H1 (cell line): ENCODE data around the gene GBF1. TPM values are rescaled to one million over a fixed set of nuclear protein-coding genes. Genes with fewer than 3 reads are reported as not detected.

Experiments used
- CTCF ChIA-PET: fragments of 300-600 bp; sonication (Branson Sonifier 250); formaldehyde crosslinking; loops from one replicate; lab custom pipeline; 2021; ENCODE audit not compliant: partially characterized antibody; lab: Charles Lee
- POLR2A ChIA-PET: fragments of 300-600 bp; sonication (Branson Sonifier 250); formaldehyde crosslinking; loops from one replicate; lab custom pipeline; 2021; ENCODE audit warnings: inconsistent platforms; ENCODE audit not compliant: partially characterized antibody; lab: Charles Lee
- DNase-seq, 2 experiments: peaks; one replicate each; pipeline versions ENCODE4 v3.0.0 to v3.0.0-alpha.2; 2010 to 2022; ENCODE audit warnings: low spot score in 2 of 2, low read depth in 1 of 2, mixed read lengths in 1 of 2
- FAIRE-seq: peaks from 2 replicates; lab custom pipeline; 2011; peaks lifted over from hg19 to GRCh38; lab: Jason Lieb, UNC
- H2AFZ ChIP-seq: 2 replicates; pipeline ENCODE4 v1.8.1; 2012; ENCODE audit warnings: low read length, inconsistent platforms
- H2AK5ac ChIP-seq: 2 replicates; pipeline ENCODE4 v1.6.1; 2013; ENCODE audit warnings: low read depth, low read length
- H2BK120ac ChIP-seq: replicated peaks from 2 replicates; pipeline ENCODE3; 2013; ENCODE audit warnings: low read depth, low read length, inconsistent platforms
- H2BK12ac ChIP-seq: 2 replicates; pipeline ENCODE4 v1.6.1; 2013; ENCODE audit warnings: low read depth, low read length
- H2BK15ac ChIP-seq: 2 replicates; pipeline ENCODE4 v1.6.1; 2013; ENCODE audit warnings: low read length
- H2BK20ac ChIP-seq: 2 replicates; pipeline ENCODE4 v1.6.1; 2013; ENCODE audit warnings: low read length
- H2BK5ac ChIP-seq: 2 replicates; pipeline ENCODE4 v1.6.1; 2013; ENCODE audit warnings: low read depth, low read length
- H3K14ac ChIP-seq: 2 replicates; pipeline ENCODE4 v1.6.1; 2013; ENCODE audit warnings: inconsistent platforms; ENCODE audit not compliant: insufficient read length
- H3K18ac ChIP-seq: 2 replicates; pipeline ENCODE4 v1.6.1; 2013; ENCODE audit warnings: low read length; ENCODE audit errors: extremely low read depth
- H3K23ac ChIP-seq: 2 replicates; pipeline ENCODE4 v1.6.1; 2013; ENCODE audit warnings: inconsistent platforms; ENCODE audit not compliant: insufficient read length
- H3K23me2 ChIP-seq: 2 replicates; pipeline ENCODE4 v1.6.1; 2013; ENCODE audit warnings: low read depth, low read length
- H3K27ac ChIP-seq: 2 replicates; pipeline ENCODE4 v1.6.1; 2011; ENCODE audit warnings: low read depth, low read length, inconsistent platforms
- H3K27me3 ChIP-seq, 4 experiments: replicated peaks in 1 of 4; 1 replicate in 1 of 4; 2 replicates in 3 of 4; pipeline versions ENCODE4 v1.6.1 to v1.8.1; 2011 to 2013; ENCODE audit warnings: low read length in 3 of 4, mild to moderate bottlenecking in 3 of 4, inconsistent platforms in 2 of 4, mixed read lengths in 2 of 4, moderate library complexity in 1 of 4; ENCODE audit not compliant: control insufficient read depth in 3 of 4, insufficient read depth in 3 of 4; ENCODE audit errors: extremely low read depth in 1 of 4
- H3K36me3 ChIP-seq, 4 experiments: 2 replicates each; pipeline versions ENCODE4 v1.6.1 to v1.8.1; 2011 to 2013; ENCODE audit warnings: mild to moderate bottlenecking in 4 of 4, low read length in 3 of 4, moderate library complexity in 2 of 4, control low read depth in 1 of 4, inconsistent platforms in 1 of 4; ENCODE audit not compliant: insufficient read depth in 4 of 4, control insufficient read depth in 2 of 4
- H3K4ac ChIP-seq: replicated peaks from 2 replicates; pipeline ENCODE3; 2013; ENCODE audit warnings: low read length, low read depth, mixed read lengths, inconsistent platforms; ENCODE audit not compliant: insufficient read length
- H3K4me1 ChIP-seq, 4 experiments: replicated peaks in 1 of 4; 1 replicate in 1 of 4; 2 replicates in 3 of 4; pipeline versions ENCODE4 v1.6.1 to v1.8.1; 2011 to 2013; ENCODE audit warnings: low read length in 3 of 4, inconsistent platforms in 2 of 4, mixed read lengths in 1 of 4; ENCODE audit not compliant: insufficient read depth in 4 of 4, control insufficient read depth in 3 of 4
- H3K4me2 ChIP-seq, 2 experiments: 2 replicates each; pipeline versions ENCODE4 v1.6.1 to v1.8.1; 2011 to 2013; ENCODE audit warnings: low read depth in 2 of 2, low read length in 2 of 2, control low read depth in 1 of 2, inconsistent platforms in 1 of 2, mild to moderate bottlenecking in 1 of 2; ENCODE audit not compliant: insufficient read depth in 1 of 2
- H3K4me3 ChIP-seq, 4 experiments: fragments of 200-600, 300-600 bp in 1 of 4; sonication (generic), shearing (Covaris generic), sonication (Bioruptor Twin) in 1 of 4; 2 replicates each; pipeline versions ENCODE4 v1.5.1 to v1.8.1; 2011 to 2016; ENCODE audit warnings: low read length in 4 of 4, low read depth in 3 of 4, control low read depth in 2 of 4, inconsistent platforms in 2 of 4, mild to moderate bottlenecking in 2 of 4, mixed read lengths in 1 of 4, moderate library complexity in 1 of 4; ENCODE audit not compliant: insufficient read depth in 2 of 4; ENCODE audit errors: extremely low read depth in 1 of 4
- H3K56ac ChIP-seq: replicated peaks from 2 replicates; pipeline ENCODE3; 2013; ENCODE audit warnings: low read depth, mild to moderate bottlenecking, mixed read lengths, low read length, inconsistent platforms; ENCODE audit not compliant: insufficient read length
- H3K79me1 ChIP-seq: 2 replicates; pipeline ENCODE4 v1.6.1; 2013; ENCODE audit warnings: low read depth, low read length, control low read depth
- H3K79me2 ChIP-seq, 2 experiments: 2 replicates each; pipeline versions ENCODE4 v1.6.1 to v1.8.1; 2012 to 2013; ENCODE audit warnings: low read length in 2 of 2, mild to moderate bottlenecking in 2 of 2, inconsistent platforms in 1 of 2; ENCODE audit not compliant: insufficient read depth in 2 of 2, control insufficient read depth in 1 of 2
- H3K9ac ChIP-seq, 4 experiments: replicated peaks in 1 of 4; 1 replicate in 1 of 4; 2 replicates in 3 of 4; pipeline versions ENCODE4 v1.6.1 to v1.8.1; 2011 to 2013; ENCODE audit warnings: low read depth in 3 of 4, low read length in 3 of 4, control low read depth in 2 of 4, mild to moderate bottlenecking in 2 of 4, moderate library complexity in 2 of 4, inconsistent platforms in 1 of 4; ENCODE audit errors: extremely low read depth in 1 of 4
- H3K9me3 ChIP-seq, 2 experiments: 2 replicates each; pipeline versions ENCODE4 v1.6.1 to v1.8.1; 2012 to 2013; ENCODE audit warnings: mild to moderate bottlenecking in 2 of 2, moderate library complexity in 2 of 2, control low read depth in 1 of 2, inconsistent platforms in 1 of 2, low read depth in 1 of 2, low read length in 1 of 2, mixed read lengths in 1 of 2; ENCODE audit not compliant: insufficient read depth in 2 of 2
- H4K20me1 ChIP-seq, 2 experiments: replicated peaks in 1 of 2; 2 replicates each; pipeline versions ENCODE3 to v1.8.1; 2011 to 2013; ENCODE audit warnings: inconsistent platforms in 2 of 2, low read length in 2 of 2, mild to moderate bottlenecking in 1 of 2; ENCODE audit not compliant: insufficient read depth in 2 of 2, control insufficient read depth in 1 of 2
- H4K5ac ChIP-seq: 2 replicates; pipeline ENCODE4 v1.6.1; 2013; ENCODE audit warnings: low read length, low read depth, mixed read lengths, inconsistent platforms; ENCODE audit not compliant: insufficient read length
- H4K8ac ChIP-seq: 2 replicates; pipeline ENCODE4 v1.8.0; 2013; ENCODE audit warnings: mild to moderate bottlenecking, moderate library complexity, low read length, inconsistent platforms; ENCODE audit not compliant: insufficient read depth; ENCODE audit errors: extremely low read depth
- H4K91ac ChIP-seq: replicated peaks from 2 replicates; pipeline ENCODE3; 2013; ENCODE audit warnings: low read length, mixed read lengths, inconsistent platforms; ENCODE audit not compliant: insufficient read length
- ASH2L ChIP-seq: fragments of 200-600, 300-600 bp; sonication (generic); IDR thresholded peaks from one replicate; pipeline ENCODE4 v1.7.1; 2017; ENCODE audit warnings: low read length
- CBX8 ChIP-seq: fragments of 300-800, 300-1000 bp; sonication (generic); IDR thresholded peaks from 2 replicates; pipeline ENCODE4 v1.7.1; 2016; ENCODE audit warnings: low read depth, low read length, borderline replicate concordance
- CHD1 ChIP-seq: IDR thresholded peaks from 2 replicates; pipeline ENCODE4 v1.6.1; 2012; ENCODE audit warnings: low read depth, low read length, improper control_type of control experiment
- HDAC6 ChIP-seq: IDR thresholded peaks from one replicate; pipeline ENCODE4 v1.7.1; 2012; ENCODE audit warnings: low read depth, mild to moderate bottlenecking, inconsistent platforms, low read length, moderate library complexity
- JUN ChIP-seq: IDR thresholded peaks from 2 replicates; pipeline ENCODE4 v1.6.1; 2011; ENCODE audit warnings: low read depth, mild to moderate bottlenecking, improper control_type of control experiment, low read length
- JUND ChIP-seq: IDR thresholded peaks from 2 replicates; pipeline ENCODE4 v1.6.1; 2011; ENCODE audit warnings: mild to moderate bottlenecking, improper control_type of control experiment, low read length
- KDM1A ChIP-seq: fragments of 200-600, 300-600 bp; sonication (generic); IDR thresholded peaks from 2 replicates; pipeline ENCODE4 v1.7.1; 2016; ENCODE audit warnings: mild to moderate bottlenecking, low read length, borderline replicate concordance
- KDM5A ChIP-seq: fragments of 200-600 bp; IDR thresholded peaks from 2 replicates; pipeline ENCODE4 v1.7.1; 2012; ENCODE audit warnings: mild to moderate bottlenecking, low read length, inconsistent platforms, mixed read lengths
- RXRA ChIP-seq: IDR thresholded peaks from 2 replicates; pipeline ENCODE4 v1.6.1; 2011; ENCODE audit warnings: low read depth, mild to moderate bottlenecking, low read length, moderate library complexity; ENCODE audit not compliant: insufficient read depth
- SRF ChIP-seq: IDR thresholded peaks from 2 replicates; pipeline ENCODE4 v1.6.1; 2011; ENCODE audit warnings: mild to moderate bottlenecking, low read depth, low read length, moderate library complexity
- WGBS, 2 experiments: shearing (Covaris generic) in 1 of 2; methylation state at CpG; one replicate each; pipeline versions ENCODE4 v1.1.6 to v1.1.7; 2013 to 2015; ENCODE audit warnings: low lambda C conversion rate in 2 of 2, mixed read lengths in 2 of 2, inconsistent platforms in 1 of 2, low coverage in 1 of 2, missing lambda C conversion rate in 1 of 2; ENCODE audit not compliant: insufficient replicate concordance in 2 of 2, insufficient coverage in 1 of 2, insufficient read length in 1 of 2; ENCODE audit errors: extremely low coverage in 1 of 2, missing lambda C conversion rate in 1 of 2; 5-methylcytosine and 5-hydroxymethylcytosine counted together
- polyA plus RNA-seq, 7 experiments: library from polyadenylated mRNA; depleted of rRNA in 3 of 7; stranded (reverse) in 5 of 7; unstranded in 2 of 7; fragments of >200 nt in 5 of 7; fragments of 200-250 nt in 2 of 7; gene quantifications; 1 replicate in 5 of 7; 2 replicates in 1 of 7; 4 replicates in 1 of 7; pipeline versions ENCODE4 v1.2.1 to v1.2.3, GENCODE V29; 2011 to 2013; ENCODE audit warnings: missing spikeins in 2 of 7, mixed read lengths in 2 of 7
- total RNA-seq: library from RNA; stranded (reverse); fragmentation: NEBNext Ultra II Directional; extraction: Animal tissue kit (Norgen Biotek cat#: 25700); gene quantifications from 2 replicates; pipeline ENCODE4 v1.2.1, GENCODE V29; 2021
- TF ChIP-seq, protein P1 (sequence below): IDR thresholded peaks from 2 replicates; pipeline ENCODE4 v1.6.1; 2011; ENCODE audit warnings: low read depth, mild to moderate bottlenecking, low read length; ENCODE audit not compliant: insufficient read depth

GBF1 gene
- total and polyA plus RNA-seq, 2 of the 8 experiments (the other 6 are each of a cell fraction or from before 2014, with no cell fraction given) = 11.0 to 25.5 TPM

GRCh38 chr10:102397222-102398171 is 152.2 kb downstream of the GBF1 start:
- Histone ChIP-seq H3K79me1 (no peaks in the 10 kb centered on the region), H4K5ac (no peak overlapping the region), H3K36me3 (peaks cover 2 to 13% (median 8%) of the 10 kb centered on the region in 4 experiments; a peak in 6 of 8 replicates), H3K23ac (no peak overlapping the region), H3K4ac (no peak overlapping the region), H3K9ac (no peak overlapping the region), H2AFZ (no peak overlapping the region), H2BK15ac (no peak overlapping the region), H3K4me2 (no peak overlapping the region; a peak in 1 of 4 replicates), H3K18ac (no peak overlapping the region), H2BK5ac (no peak overlapping the region), H4K91ac (no peak overlapping the region), H4K8ac (no peak overlapping the region), H4K20me1 (peaks cover 6 to 12% of the 10 kb centered on the region in 2 experiments), H2AK5ac (no peak overlapping the region), H2BK120ac (no peak overlapping the region), H3K27me3 (peaks cover 0 to 23% (median 18%) of the 10 kb centered on the region in 4 experiments; a peak in 6 of 7 replicates), H3K9me3 (no peaks in the 10 kb centered on the region), H3K4me1 (peaks cover 0 to 21% (median 14%) of the 10 kb centered on the region in 4 experiments; a peak in 6 of 7 replicates), H3K23me2 (peaks cover 13% of the 10 kb centered on the region), H3K27ac (no peak overlapping the region), H3K56ac (no peak overlapping the region), H2BK20ac (no peak overlapping the region), H3K79me2 (no peaks in the 10 kb centered on the region), H3K4me3 (no peak overlapping the region), H3K14ac (no peak overlapping the region), H2BK12ac (no peak overlapping the region)
- DNase-seq (no peak), FAIRE-seq (no peak)
- 94% methylated on average over 14 of the region's 14 CpGs; no CpG with 5 or more reads in 1 of the 2 experiments for WGBS, 2 experiments
- CTCF ChIA-PET = interaction anchor here (0.9 to 16.4 kb wide), 20 partner anchors 7 to 265 kb away, joined by 3 to 357 read pairs (median 6); partner anchors contain the start of genes C10orf95, CUEDC2, ELOVL3 and FBXL15
- POLR2A ChIA-PET = interaction anchor here (0.8 to 6.1 kb wide), 7 partner anchors 8 to 265 kb away, joined by 3 to 38 read pairs (median 6); partner anchors contain the start of genes CUEDC2 and FBXL15
- no peak for TF ChIP-seq JUN
- no peak for TF ChIP-seq CBX8
- no peak for TF ChIP-seq RXRA
- TF ChIP-seq KDM1A = no peak
- TF ChIP-seq ASH2L = no peak
- no peak for TF ChIP-seq JUND
- no peak for TF ChIP-seq SRF
- TF ChIP-seq HDAC6 = no peak
- TF ChIP-seq, protein P1, sequence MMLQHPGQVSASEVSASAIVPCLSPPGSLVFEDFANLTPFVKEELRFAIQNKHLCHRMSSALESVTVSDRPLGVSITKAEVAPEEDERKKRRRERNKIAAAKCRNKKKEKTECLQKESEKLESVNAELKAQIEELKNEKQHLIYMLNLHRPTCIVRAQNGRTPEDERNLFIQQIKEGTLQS = no peak
- no peak for TF ChIP-seq CHD1
- no peak for TF ChIP-seq KDM5A
